Neural cell (in vitro differentiated cells): ENCODE data around the gene OTOG. TPM values are rescaled to one million over a fixed set of nuclear protein-coding genes. Genes with fewer than 3 reads are reported as not detected.

Experiments
- H2AFZ ChIP-seq: fragments of 200-600, 300-800 bp; sonication (generic), shearing (Covaris generic); 2 replicates; pipeline ENCODE4 v1.6.0; 2014; ENCODE audit warnings: low read depth, mild to moderate bottlenecking, antibody characterized with exemption, low read length, moderate library complexity
- H3F3A ChIP-seq: fragments of 200-600 bp; shearing (Covaris generic); 2 replicates; pipeline ENCODE4 v1.6.1; 2016; ENCODE audit warnings: mild to moderate bottlenecking, moderate library complexity, mixed read lengths, antibody characterized with exemption, low read length; ENCODE audit not compliant: insufficient read depth, poor library complexity, severe bottlenecking
- H3K27ac ChIP-seq: fragments of 200-600, 300-800 bp; sonication (generic), shearing (Covaris generic); 2 replicates; pipeline ENCODE4 v1.5.1; 2014; ENCODE audit warnings: mild to moderate bottlenecking, low read length, moderate library complexity
- H3K27me3 ChIP-seq: fragments of 300-800, 200-600 bp; sonication (generic), shearing (Covaris generic); 2 replicates; pipeline ENCODE4 v1.6.0; 2014; ENCODE audit warnings: mild to moderate bottlenecking, low read depth, low read length, moderate library complexity; ENCODE audit not compliant: insufficient read depth
- H3K36me3 ChIP-seq: fragments of 300-800, 200-600 bp; sonication (generic), shearing (Covaris generic); 2 replicates; pipeline ENCODE4 v1.5.1; 2014; ENCODE audit warnings: mild to moderate bottlenecking, antibody characterized with exemption, low read length, moderate library complexity; ENCODE audit not compliant: insufficient read depth
- H3K4me2 ChIP-seq: fragments of 300-800, 200-600 bp; sonication (generic), shearing (Covaris generic); 2 replicates; pipeline ENCODE4 v1.6.0; 2014; ENCODE audit warnings: mild to moderate bottlenecking, low read length
- H3K4me3 ChIP-seq: fragments of 300-800, 200-600 bp; sonication (generic), shearing (Covaris generic); 2 replicates; pipeline ENCODE4 v1.5.1; 2014; ENCODE audit warnings: mild to moderate bottlenecking, low read length, moderate library complexity
- H3K79me2 ChIP-seq: fragments of 200-600 bp; shearing (Covaris generic); replicated peaks from 2 replicates; pipeline ENCODE4 v1.6.0; 2014; ENCODE audit warnings: mild to moderate bottlenecking, low read length, moderate library complexity; ENCODE audit not compliant: insufficient read depth
- H3K9ac ChIP-seq: fragments of 300-800, 200-600 bp; sonication (generic), shearing (Covaris generic); 2 replicates; pipeline ENCODE4 v1.6.1; 2016; ENCODE audit warnings: mild to moderate bottlenecking, low read length, mixed read lengths
- H3K9me2 ChIP-seq: fragments of 200-600 bp; shearing (Covaris generic); 2 replicates; pipeline ENCODE4 v1.6.1; 2016; ENCODE audit warnings: mild to moderate bottlenecking, low read length, mixed read lengths; ENCODE audit not compliant: insufficient read depth
- H3K9me3 ChIP-seq: fragments of 200-600, 300-800 bp; sonication (generic), shearing (Covaris generic); 2 replicates; pipeline ENCODE4 v1.6.1; 2016; ENCODE audit warnings: mild to moderate bottlenecking, mixed run types, low read length, moderate library complexity, mixed read lengths
- H4K20me1 ChIP-seq: fragments of 200-600 bp; shearing (Covaris generic); 2 replicates; pipeline ENCODE4 v1.6.1; 2016; ENCODE audit warnings: mild to moderate bottlenecking, mixed run types; ENCODE audit not compliant: insufficient read depth
- EP300 ChIP-seq: fragments of 450-650 bp; conservative IDR thresholded peaks from 2 replicates; pipeline ENCODE4 v1.6.1; 2014; ENCODE audit warnings: antibody characterized with exemption, mild to moderate bottlenecking, moderate library complexity; ENCODE audit not compliant: poor library complexity, severe bottlenecking
- EZH2 ChIP-seq: fragments of 200-600, 300-800 bp; shearing (Covaris generic), sonication (generic); IDR thresholded peaks from 2 replicates; pipeline ENCODE4 v1.6.1; 2014; ENCODE audit warnings: antibody characterized with exemption, low read length, borderline replicate concordance, mild to moderate bottlenecking; ENCODE audit not compliant: insufficient read depth, poor library complexity, severe bottlenecking
- MXI1 ChIP-seq: fragments of 450-650 bp; conservative IDR thresholded peaks from 2 replicates; pipeline ENCODE4 v1.6.1; 2014; ENCODE audit warnings: antibody characterized with exemption, mild to moderate bottlenecking; ENCODE audit not compliant: poor library complexity, severe bottlenecking
- POLR2AphosphoS5 ChIP-seq: IDR thresholded peaks from 2 replicates; pipeline ENCODE4 v1.6.1; 2012
- RAD21 ChIP-seq: fragments of 450-650 bp; conservative IDR thresholded peaks from 2 replicates; pipeline ENCODE4 v1.6.1; 2014; ENCODE audit warnings: antibody characterized with exemption, mild to moderate bottlenecking, moderate library complexity
- SMC3 ChIP-seq: fragments of 450-650 bp; conservative IDR thresholded peaks from 2 replicates; pipeline ENCODE4 v1.6.1; 2014; ENCODE audit warnings: antibody characterized with exemption, mild to moderate bottlenecking, moderate library complexity; ENCODE audit not compliant: poor library complexity
- TAF1 ChIP-seq: IDR thresholded peaks from 2 replicates; pipeline ENCODE4 v1.6.1; 2012; ENCODE audit warnings: low read depth
- polyA plus RNA-seq: library from polyadenylated mRNA; depleted of rRNA; stranded (reverse); fragments of >200 nt; gene quantifications from 2 replicates; pipeline ENCODE4 v1.2.3, GENCODE V29; 2014
- TF ChIP-seq, protein P1 (sequence below): fragments of 450-650 bp; IDR thresholded peaks from 2 replicates; pipeline ENCODE4 v1.5.1; 2014; ENCODE audit warnings: antibody characterized with exemption, mild to moderate bottlenecking, moderate library complexity; ENCODE audit not compliant: poor library complexity, severe bottlenecking
- TF ChIP-seq, protein P2 (sequence below): IDR thresholded peaks from 2 replicates; pipeline ENCODE4 v1.6.1; 2012; ENCODE audit warnings: borderline replicate concordance

Gene OTOG
- polyA plus RNA-seq, 1 donor from 2014 or later: not detected

DNA sequence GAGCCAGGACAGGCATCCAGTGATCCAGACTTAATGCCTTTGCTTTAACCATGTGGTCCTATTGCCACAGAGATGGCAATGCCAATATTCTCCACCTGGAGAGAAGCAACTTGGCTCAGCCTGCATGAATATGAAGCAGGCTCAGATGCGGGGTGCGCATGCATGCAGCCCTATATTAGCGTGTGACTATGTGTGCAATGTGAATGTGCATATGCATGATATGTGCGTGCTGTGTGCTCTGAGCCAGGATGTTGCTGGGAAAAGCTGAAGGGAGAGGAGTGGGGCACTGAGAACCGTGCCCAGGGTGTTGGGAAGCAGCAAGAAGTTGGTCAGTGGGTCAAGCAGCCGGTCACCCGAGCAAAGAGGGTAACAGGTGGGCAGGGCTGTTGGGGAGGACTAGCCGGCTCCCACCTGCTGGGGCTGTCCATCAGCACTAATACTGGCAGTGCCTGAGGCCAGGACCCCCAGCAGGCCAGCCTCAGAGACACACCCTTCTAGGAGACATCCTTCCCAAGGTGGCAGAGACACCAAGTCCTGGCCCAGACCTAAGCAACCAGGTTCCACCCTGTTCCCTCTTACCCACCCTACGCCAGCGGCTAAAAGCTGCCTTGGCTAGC is 147.5 kb downstream of the OTOG start:
- Histone ChIP-seq H3K4me2 (no peak overlapping the region), H4K20me1 (no peaks in the 10 kb centered on the region), H3K9me3 (no peaks in the 10 kb centered on the region), H3K27me3 (peaks cover 21% of the 10 kb centered on the region), H2AFZ (no peak overlapping the region), H3F3A (no peaks in the 10 kb centered on the region), H3K9me2 (no peaks in the 10 kb centered on the region), H3K27ac (no peak overlapping the region), H3K36me3 (no peaks in the 10 kb centered on the region), H3K9ac (no peak overlapping the region), H3K79me2 (no peaks in the 10 kb centered on the region), H3K4me3 (no peak overlapping the region)
- TF ChIP-seq, protein P1, sequence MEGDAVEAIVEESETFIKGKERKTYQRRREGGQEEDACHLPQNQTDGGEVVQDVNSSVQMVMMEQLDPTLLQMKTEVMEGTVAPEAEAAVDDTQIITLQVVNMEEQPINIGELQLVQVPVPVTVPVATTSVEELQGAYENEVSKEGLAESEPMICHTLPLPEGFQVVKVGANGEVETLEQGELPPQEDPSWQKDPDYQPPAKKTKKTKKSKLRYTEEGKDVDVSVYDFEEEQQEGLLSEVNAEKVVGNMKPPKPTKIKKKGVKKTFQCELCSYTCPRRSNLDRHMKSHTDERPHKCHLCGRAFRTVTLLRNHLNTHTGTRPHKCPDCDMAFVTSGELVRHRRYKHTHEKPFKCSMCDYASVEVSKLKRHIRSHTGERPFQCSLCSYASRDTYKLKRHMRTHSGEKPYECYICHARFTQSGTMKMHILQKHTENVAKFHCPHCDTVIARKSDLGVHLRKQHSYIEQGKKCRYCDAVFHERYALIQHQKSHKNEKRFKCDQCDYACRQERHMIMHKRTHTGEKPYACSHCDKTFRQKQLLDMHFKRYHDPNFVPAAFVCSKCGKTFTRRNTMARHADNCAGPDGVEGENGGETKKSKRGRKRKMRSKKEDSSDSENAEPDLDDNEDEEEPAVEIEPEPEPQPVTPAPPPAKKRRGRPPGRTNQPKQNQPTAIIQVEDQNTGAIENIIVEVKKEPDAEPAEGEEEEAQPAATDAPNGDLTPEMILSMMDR: no peak
- TF ChIP-seq, protein P2, sequence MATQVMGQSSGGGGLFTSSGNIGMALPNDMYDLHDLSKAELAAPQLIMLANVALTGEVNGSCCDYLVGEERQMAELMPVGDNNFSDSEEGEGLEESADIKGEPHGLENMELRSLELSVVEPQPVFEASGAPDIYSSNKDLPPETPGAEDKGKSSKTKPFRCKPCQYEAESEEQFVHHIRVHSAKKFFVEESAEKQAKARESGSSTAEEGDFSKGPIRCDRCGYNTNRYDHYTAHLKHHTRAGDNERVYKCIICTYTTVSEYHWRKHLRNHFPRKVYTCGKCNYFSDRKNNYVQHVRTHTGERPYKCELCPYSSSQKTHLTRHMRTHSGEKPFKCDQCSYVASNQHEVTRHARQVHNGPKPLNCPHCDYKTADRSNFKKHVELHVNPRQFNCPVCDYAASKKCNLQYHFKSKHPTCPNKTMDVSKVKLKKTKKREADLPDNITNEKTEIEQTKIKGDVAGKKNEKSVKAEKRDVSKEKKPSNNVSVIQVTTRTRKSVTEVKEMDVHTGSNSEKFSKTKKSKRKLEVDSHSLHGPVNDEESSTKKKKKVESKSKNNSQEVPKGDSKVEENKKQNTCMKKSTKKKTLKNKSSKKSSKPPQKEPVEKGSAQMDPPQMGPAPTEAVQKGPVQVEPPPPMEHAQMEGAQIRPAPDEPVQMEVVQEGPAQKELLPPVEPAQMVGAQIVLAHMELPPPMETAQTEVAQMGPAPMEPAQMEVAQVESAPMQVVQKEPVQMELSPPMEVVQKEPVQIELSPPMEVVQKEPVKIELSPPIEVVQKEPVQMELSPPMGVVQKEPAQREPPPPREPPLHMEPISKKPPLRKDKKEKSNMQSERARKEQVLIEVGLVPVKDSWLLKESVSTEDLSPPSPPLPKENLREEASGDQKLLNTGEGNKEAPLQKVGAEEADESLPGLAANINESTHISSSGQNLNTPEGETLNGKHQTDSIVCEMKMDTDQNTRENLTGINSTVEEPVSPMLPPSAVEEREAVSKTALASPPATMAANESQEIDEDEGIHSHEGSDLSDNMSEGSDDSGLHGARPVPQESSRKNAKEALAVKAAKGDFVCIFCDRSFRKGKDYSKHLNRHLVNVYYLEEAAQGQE: no peak
- no peak for TF ChIP-seq EZH2
- TF ChIP-seq RAD21: no peak
- no peak for TF ChIP-seq SMC3
- no peak for TF ChIP-seq MXI1
- no peak for TF ChIP-seq EP300
- TF ChIP-seq POLR2AphosphoS5: no peak
- TF ChIP-seq TAF1: no peak

DNA sequence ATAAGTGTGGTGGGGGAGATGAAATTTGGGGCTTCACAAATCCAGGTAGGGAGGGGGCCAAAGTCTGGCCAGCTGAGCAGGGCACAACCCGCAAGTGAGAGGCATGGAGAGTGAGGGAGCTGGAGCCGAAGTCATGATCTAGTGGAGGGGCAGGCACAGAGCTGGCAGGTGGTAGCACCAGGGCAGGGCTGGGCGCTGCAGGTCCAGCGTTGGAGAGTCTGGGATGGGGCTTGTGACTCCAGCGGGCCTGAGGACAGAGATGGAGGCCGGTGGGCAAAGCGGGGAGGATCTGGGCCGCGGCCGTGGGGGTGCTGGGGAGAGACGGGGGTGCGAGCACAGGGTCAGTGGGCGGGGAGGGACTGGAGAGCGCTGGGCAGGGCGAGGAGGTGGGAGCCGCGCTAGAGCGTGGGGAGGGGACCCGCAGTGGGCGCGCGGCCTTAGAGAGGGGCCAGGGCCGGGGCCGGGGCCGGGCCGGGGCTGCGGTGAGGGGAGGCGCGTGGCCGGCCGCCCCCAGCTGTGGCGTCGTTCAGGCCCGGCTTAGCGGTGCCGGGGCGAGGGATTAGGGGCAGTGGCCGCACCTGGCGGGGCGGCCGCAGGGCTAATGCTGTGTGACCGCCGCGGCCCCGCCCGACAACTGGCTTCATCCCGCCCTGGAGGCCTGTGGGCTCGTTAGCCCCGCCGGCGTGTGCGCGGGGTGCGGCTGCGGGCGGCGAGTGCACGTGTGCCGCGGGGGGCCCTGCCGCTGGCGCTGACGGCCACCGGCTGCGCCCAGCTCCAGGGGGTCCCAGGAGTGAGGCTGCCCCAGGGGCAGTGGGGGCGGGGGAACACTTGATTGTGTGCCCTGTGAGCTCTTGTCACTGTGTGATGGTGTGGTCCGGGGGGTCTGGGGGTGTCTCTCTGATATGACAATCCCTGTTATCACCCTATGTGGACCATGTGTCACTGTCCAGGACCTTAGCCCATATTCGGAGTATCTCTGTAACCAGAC is 148.7 kb downstream of the OTOG start:
- Histone ChIP-seq H3K4me3 (no peak overlapping the region), H2AFZ (no peak overlapping the region)

More for the DNA sequence above, 148.7 kb downstream of the OTOG start:
- Histone ChIP-seq H4K20me1 (no peaks in the 10 kb centered on the region), H3K9ac (no peak overlapping the region), H3K36me3 (no peaks in the 10 kb centered on the region), H3K9me2 (no peaks in the 10 kb centered on the region), H3F3A (no peaks in the 10 kb centered on the region), H3K9me3 (no peaks in the 10 kb centered on the region), H3K4me2 (no peak overlapping the region), H3K27me3 (peaks cover 21% of the 10 kb centered on the region), H3K27ac (no peak overlapping the region), H3K79me2 (no peaks in the 10 kb centered on the region)
- TF ChIP-seq, protein P1: no peak
- no peak for TF ChIP-seq MXI1
- TF ChIP-seq EZH2: no peak
- TF ChIP-seq, protein P2: no peak
- TF ChIP-seq EP300: no peak
- no peak for TF ChIP-seq RAD21
- TF ChIP-seq TAF1: no peak
- TF ChIP-seq POLR2AphosphoS5: no peak
- no peak for TF ChIP-seq SMC3
